Fibroblast of lung (primary cell): ENCODE data around the gene RERE.

ENCODE experiments used
- EZH2 ChIP-seq: IDR thresholded peaks from 2 replicates; pipeline ENCODE4 v1.5.1; 2012; ENCODE audit warnings: low read length, control low read depth, mild to moderate bottlenecking; ENCODE audit errors: missing control alignments
- TF ChIP-seq, protein P1 (sequence below), 2 donors: IDR thresholded peaks in 1 of 2; conservative IDR thresholded peaks in 1 of 2; 1 replicate in 1 of 2; 2 replicates in 1 of 2; pipeline ENCODE4 v1.5.1; 2011 to 2012; ENCODE audit warnings: low read length in 2 of 2, control low read depth in 1 of 2, inconsistent platforms in 1 of 2, low read depth in 1 of 2, mild to moderate bottlenecking in 1 of 2

DNA sequence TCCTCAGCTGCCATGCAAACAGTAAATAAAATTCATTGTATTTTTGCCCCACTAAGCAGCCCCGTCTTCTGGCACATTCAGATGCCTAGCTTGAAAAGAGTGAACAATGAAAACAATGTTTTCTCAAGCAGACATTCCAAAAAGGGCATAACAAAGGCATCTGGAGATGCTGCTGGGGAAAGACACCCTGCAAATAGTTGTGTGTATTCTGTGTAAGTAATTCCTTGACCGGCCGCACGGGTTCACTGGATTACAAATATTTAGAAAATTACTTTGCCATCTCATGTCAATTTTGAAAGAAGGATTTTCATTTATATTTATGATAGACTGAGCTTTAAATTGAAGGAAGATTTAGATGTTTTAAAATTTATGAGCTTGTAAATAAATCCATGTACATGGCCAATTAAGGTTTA lies 357.3 kb downstream of the RERE start:
- TF ChIP-seq, protein P1, sequence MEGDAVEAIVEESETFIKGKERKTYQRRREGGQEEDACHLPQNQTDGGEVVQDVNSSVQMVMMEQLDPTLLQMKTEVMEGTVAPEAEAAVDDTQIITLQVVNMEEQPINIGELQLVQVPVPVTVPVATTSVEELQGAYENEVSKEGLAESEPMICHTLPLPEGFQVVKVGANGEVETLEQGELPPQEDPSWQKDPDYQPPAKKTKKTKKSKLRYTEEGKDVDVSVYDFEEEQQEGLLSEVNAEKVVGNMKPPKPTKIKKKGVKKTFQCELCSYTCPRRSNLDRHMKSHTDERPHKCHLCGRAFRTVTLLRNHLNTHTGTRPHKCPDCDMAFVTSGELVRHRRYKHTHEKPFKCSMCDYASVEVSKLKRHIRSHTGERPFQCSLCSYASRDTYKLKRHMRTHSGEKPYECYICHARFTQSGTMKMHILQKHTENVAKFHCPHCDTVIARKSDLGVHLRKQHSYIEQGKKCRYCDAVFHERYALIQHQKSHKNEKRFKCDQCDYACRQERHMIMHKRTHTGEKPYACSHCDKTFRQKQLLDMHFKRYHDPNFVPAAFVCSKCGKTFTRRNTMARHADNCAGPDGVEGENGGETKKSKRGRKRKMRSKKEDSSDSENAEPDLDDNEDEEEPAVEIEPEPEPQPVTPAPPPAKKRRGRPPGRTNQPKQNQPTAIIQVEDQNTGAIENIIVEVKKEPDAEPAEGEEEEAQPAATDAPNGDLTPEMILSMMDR (conservative IDR thresholded peaks at IDR 0.05 in 1 of 2, IDR thresholded peaks at IDR 0.05 in 1 of 2; ENCODE audit: low read depth in 1 of 2, low read length in 2 of 2) = peak in 1 of 2 donors; percentile 27
- no peak for TF ChIP-seq EZH2
